Activated naive CD4-positive, alpha-beta T cell treated with anti-CD3 and anti-CD28 coated beads, Interleukin-2, amount 10 ng/mL, durations not matched to agents 7 days and 5 days (primary cell): ENCODE results near the gene GDPD2.

Source experiments
- CTCF ChIA-PET: fragments of 350-600 bp; sonication (Branson Sonifier 250); formaldehyde crosslinking; loops from one replicate; lab custom pipeline; 2021; ENCODE audit warnings: antibody characterized with exemption; lab: Charles Lee
- DNase-seq: peaks from one replicate; pipeline ENCODE4 v3.0.0-alpha.2; 2020
- H3K27ac Mint-ChIP-seq: one replicate; pipeline ENCODE4 v1.8.0; 2021; ENCODE audit warnings: mild to moderate bottlenecking, moderate library complexity, mixed read lengths
- H3K27me3 Mint-ChIP-seq: one replicate; pipeline ENCODE4 v1.8.0; 2021; ENCODE audit warnings: mild to moderate bottlenecking, mixed read lengths
- H3K36me3 Mint-ChIP-seq: one replicate; pipeline ENCODE4 v1.8.0; 2021; ENCODE audit warnings: mixed read lengths
- H3K4me1 Mint-ChIP-seq: one replicate; pipeline ENCODE4 v1.8.0; 2021; ENCODE audit warnings: mixed read lengths
- H3K4me3 Mint-ChIP-seq: one replicate; pipeline ENCODE4 v1.8.0; 2021; ENCODE audit warnings: mild to moderate bottlenecking, moderate library complexity, mixed read lengths
- H3K9me3 Mint-ChIP-seq: one replicate; pipeline ENCODE4 v1.8.0; 2021; ENCODE audit warnings: mixed read lengths

GDPD2 gene

GRCh38 chrX:70446380-70447350 is 23.6 kb downstream of the GDPD2 start:
- Mint-ChIP-seq H3K4me1 (peaks cover 4% of the 10 kb centered on the region), H3K4me3 (no peak overlapping the region), H3K27ac (no peak overlapping the region), H3K36me3 (no peaks in the 10 kb centered on the region), H3K9me3 (no peaks in the 10 kb centered on the region), H3K27me3 (peaks cover 64% of the 10 kb centered on the region)
- DNase-seq, result no peak
- CTCF ChIA-PET, result no interaction called here

- Mint-ChIP-seq H3K27ac (no peak overlapping the region), H3K4me1 (peaks cover 31% of the 10 kb centered on the region), H3K4me3 (no peak overlapping the region), H3K36me3 (no peaks in the 10 kb centered on the region), H3K9me3 (no peaks in the 10 kb centered on the region), H3K27me3 (peaks cover 41% of the 10 kb centered on the region)
- DNase-seq, result no peak
- CTCF ChIA-PET, result no interaction called here
Measured at GRCh38 chrX:70449457-70449966, 26.4 kb downstream of the GDPD2 start.

GRCh38 chrX:70452143-70452733 is 29.1 kb downstream of the GDPD2 start:
- H3K27ac Mint-ChIP-seq, result peak overlapping the region; percentile 80
- peak; percentile 66 for DNase-seq
- H3K4me1 Mint-ChIP-seq, result peaks cover 51% of the 10 kb centered on the region
- peaks cover 10% of the 10 kb centered on the region for H3K36me3 Mint-ChIP-seq
- peak overlapping the region; percentile 82 for H3K4me3 Mint-ChIP-seq
- no peaks in the 10 kb centered on the region for H3K9me3 Mint-ChIP-seq
- CTCF ChIA-PET, result interaction anchor here (1.1 to 2.5 kb wide), 4 partner anchors 18 to 213 kb away, joined by 3 to 14 read pairs (median 10); no protein-coding TSS in a partner anchor
- peaks cover 15% of the 10 kb centered on the region for H3K27me3 Mint-ChIP-seq

GRCh38 chrX:70453024-70453618 is 30.0 kb downstream of the GDPD2 start:
- H3K9me3 Mint-ChIP-seq, result no peaks in the 10 kb centered on the region
- CTCF ChIA-PET, result interaction anchor here (1.1 to 2.5 kb wide), 3 partner anchors 52 to 212 kb away, joined by 3 to 14 read pairs (median 10); no protein-coding TSS in a partner anchor
- DNase-seq, result no peak
- peak overlapping the region; percentile 65 for H3K4me3 Mint-ChIP-seq
- H3K27me3 Mint-ChIP-seq, result peaks cover 7% of the 10 kb centered on the region
- H3K36me3 Mint-ChIP-seq, result peaks cover 10% of the 10 kb centered on the region
- H3K4me1 Mint-ChIP-seq, result peaks cover 52% of the 10 kb centered on the region
- peak overlapping the region; percentile 33 for H3K27ac Mint-ChIP-seq

GRCh38 chrX:70454441-70455365 is 31.6 kb downstream of the GDPD2 start:
- H3K9me3 Mint-ChIP-seq, result no peaks in the 10 kb centered on the region
- DNase-seq, result peak; percentile 84
- peak overlapping the region; percentile 81 for H3K4me3 Mint-ChIP-seq
- no peaks in the 10 kb centered on the region for H3K27me3 Mint-ChIP-seq
- peaks cover 10% of the 10 kb centered on the region for H3K36me3 Mint-ChIP-seq
- peaks cover 52% of the 10 kb centered on the region for H3K4me1 Mint-ChIP-seq
- H3K27ac Mint-ChIP-seq, result peak overlapping the region; percentile 93
- CTCF ChIA-PET, result interaction anchor here (0.8 to 1.7 kb wide), 5 partner anchors 12 to 210 kb away, joined by 3 to 6 read pairs (median 3); no protein-coding TSS in a partner anchor

- H3K4me3 Mint-ChIP-seq, result peak overlapping the region; percentile 81
- H3K27me3 Mint-ChIP-seq, result no peaks in the 10 kb centered on the region
- no peaks in the 10 kb centered on the region for H3K9me3 Mint-ChIP-seq
- H3K4me1 Mint-ChIP-seq, result peaks cover 52% of the 10 kb centered on the region
- peaks cover 11% of the 10 kb centered on the region for H3K36me3 Mint-ChIP-seq
- peak; percentile 24 for DNase-seq
- CTCF ChIA-PET, result interaction anchor here (1.1 to 1.7 kb wide), 3 partner anchors 11 to 209 kb away, joined by 3 to 6 read pairs (median 5); no protein-coding TSS in a partner anchor
- peak overlapping the region; percentile 93 for H3K27ac Mint-ChIP-seq
Measured at GRCh38 chrX:70455366-70456202, 32.5 kb downstream of the GDPD2 start.

- H3K4me3 Mint-ChIP-seq, result peak overlapping the region; percentile 81
- H3K27ac Mint-ChIP-seq, result peak overlapping the region; percentile 93
- CTCF ChIA-PET, result interaction anchor here (0.5 to 1.7 kb wide), 3 partner anchors 98 to 209 kb away, joined by 3 to 6 read pairs (median 5); no protein-coding TSS in a partner anchor
- H3K27me3 Mint-ChIP-seq, result no peaks in the 10 kb centered on the region
- no peak for DNase-seq
- no peaks in the 10 kb centered on the region for H3K9me3 Mint-ChIP-seq
- peaks cover 16% of the 10 kb centered on the region for H3K36me3 Mint-ChIP-seq
- peaks cover 52% of the 10 kb centered on the region for H3K4me1 Mint-ChIP-seq
Measured at GRCh38 chrX:70456256-70456655, 33.1 kb downstream of the GDPD2 start.

GRCh38 chrX:70461026-70461425 is 37.9 kb downstream of the GDPD2 start:
- CTCF ChIA-PET, result no interaction called here
- Mint-ChIP-seq H3K36me3 (peaks cover 18% of the 10 kb centered on the region), H3K4me3 (no peak overlapping the region), H3K9me3 (no peaks in the 10 kb centered on the region), H3K4me1 (peaks cover 16% of the 10 kb centered on the region), H3K27me3 (no peaks in the 10 kb centered on the region), H3K27ac (no peak overlapping the region)
- DNase-seq, result no peak

- no peak overlapping the region for H3K4me3 Mint-ChIP-seq
- DNase-seq, result no peak
- CTCF ChIA-PET, result no interaction called here
- H3K36me3 Mint-ChIP-seq, result peaks cover 11% of the 10 kb centered on the region
- H3K4me1 Mint-ChIP-seq, result peaks cover 4% of the 10 kb centered on the region
- no peaks in the 10 kb centered on the region for H3K27me3 Mint-ChIP-seq
- H3K9me3 Mint-ChIP-seq, result no peaks in the 10 kb centered on the region
- H3K27ac Mint-ChIP-seq, result no peak overlapping the region
Measured at GRCh38 chrX:70464051-70464450, 40.9 kb downstream of the GDPD2 start.

- H3K27me3 Mint-ChIP-seq, result no peaks in the 10 kb centered on the region
Measured at GRCh38 chrX:70466968-70467367, 43.9 kb downstream of the GDPD2 start.

GRCh38 chrX:70468709-70469108 is 45.6 kb downstream of the GDPD2 start:
- Mint-ChIP-seq H3K27me3 (no peaks in the 10 kb centered on the region), H3K4me1 (peaks cover 18% of the 10 kb centered on the region), H3K9me3 (no peaks in the 10 kb centered on the region)

More at GRCh38 chrX:70466968-70467367, 43.9 kb downstream of the GDPD2 start:
- Mint-ChIP-seq H3K9me3 (no peaks in the 10 kb centered on the region), H3K4me3 (no peak overlapping the region), H3K36me3 (peaks cover 6% of the 10 kb centered on the region), H3K4me1 (peaks cover 18% of the 10 kb centered on the region), H3K27ac (no peak overlapping the region)
- no peak for DNase-seq
- CTCF ChIA-PET, result interaction anchor here (1.2 kb wide), 1 partner anchor 12 kb away, joined by 3 read pairs; no protein-coding TSS in a partner anchor

GRCh38 chrX:70470850-70471289 is 47.8 kb downstream of the GDPD2 start:
- Mint-ChIP-seq H3K9me3 (no peaks in the 10 kb centered on the region), H3K4me1 (peaks cover 15% of the 10 kb centered on the region), H3K27ac (no peak overlapping the region), H3K36me3 (peaks cover 6% of the 10 kb centered on the region), H3K27me3 (no peaks in the 10 kb centered on the region), H3K4me3 (no peak overlapping the region)
- CTCF ChIA-PET, result no interaction called here
- DNase-seq, result no peak

More at GRCh38 chrX:70468709-70469108, 45.6 kb downstream of the GDPD2 start:
- no peak overlapping the region for H3K27ac Mint-ChIP-seq
- no peak for DNase-seq
- CTCF ChIA-PET, result no interaction called here
- H3K36me3 Mint-ChIP-seq, result peaks cover 6% of the 10 kb centered on the region
- H3K4me3 Mint-ChIP-seq, result no peak overlapping the region
